CD4-positive, CD25-positive, alpha-beta regulatory T cell (primary cell): ENCODE results near the gene USO1. TPM values are rescaled to one million over a fixed set of nuclear protein-coding genes. Genes with fewer than 3 reads are reported as not detected.

ENCODE experiments used
- ATAC-seq, 2 donors: fragments of 150-1000 bp; cut with Tn5 transposase; one replicate each; pipeline ENCODE4 v1.10.0; 2021; ENCODE audit warnings: low read depth in 2 of 2, moderate number of reproducible peaks in 2 of 2, moderate library complexity in 1 of 2
- DNase-seq, 3 donors: peaks; one replicate each; pipeline versions ENCODE4 v3.0.0 to v3.0.0-alpha.2; 2012 to 2022; ENCODE audit warnings: mixed read lengths in 1 of 3
- H3K27ac ChIP-seq: one replicate; pipeline ENCODE4 v1.7.0; 2013; ENCODE audit warnings: mild to moderate bottlenecking, low read length; ENCODE audit not compliant: insufficient read depth, poor library complexity, severe bottlenecking
- H3K27me3 ChIP-seq: one replicate; pipeline ENCODE4 v1.7.0; 2013; ENCODE audit warnings: low read length; ENCODE audit not compliant: control insufficient read depth, insufficient read depth
- H3K36me3 ChIP-seq: one replicate; pipeline ENCODE4 v1.7.0; 2013; ENCODE audit warnings: mild to moderate bottlenecking, low read length, moderate library complexity; ENCODE audit not compliant: control insufficient read depth, insufficient read depth
- H3K4me1 ChIP-seq: 2 replicates; pipeline ENCODE4 v1.7.0; 2013; ENCODE audit warnings: mild to moderate bottlenecking, low read length; ENCODE audit not compliant: insufficient read depth, control insufficient read depth, poor library complexity, severe bottlenecking
- H3K4me3 ChIP-seq: one replicate; pipeline ENCODE4 v1.7.0; 2013; ENCODE audit warnings: low read depth, mild to moderate bottlenecking, low read length, moderate library complexity
- H3K9me3 ChIP-seq, 2 experiments: 1 replicate in 1 of 2; 2 replicates in 1 of 2; pipeline ENCODE4 v1.7.0; 2013; ENCODE audit warnings: low read length in 2 of 2, mild to moderate bottlenecking in 1 of 2, moderate library complexity in 1 of 2; ENCODE audit not compliant: control insufficient read depth in 2 of 2
- H3K27ac Mint-ChIP-seq, 3 donors: one replicate each; pipeline ENCODE4 v1.8.0; 2020 to 2022; ENCODE audit warnings: mild to moderate bottlenecking in 3 of 3, mixed read lengths in 3 of 3, moderate library complexity in 2 of 3
- H3K27me3 Mint-ChIP-seq: one replicate; pipeline ENCODE4 v1.8.0; 2022; ENCODE audit warnings: mild to moderate bottlenecking, mixed read lengths
- H3K36me3 Mint-ChIP-seq: one replicate; pipeline ENCODE4 v1.8.0; 2020; ENCODE audit warnings: mixed read lengths
- H3K4me1 Mint-ChIP-seq, 4 donors: one replicate each; pipeline ENCODE4 v1.8.0; 2020 to 2022; ENCODE audit warnings: mixed read lengths in 4 of 4, mild to moderate bottlenecking in 1 of 4
- H3K4me3 Mint-ChIP-seq, 4 donors: one replicate each; pipeline ENCODE4 v1.8.0; 2020 to 2022; ENCODE audit warnings: mild to moderate bottlenecking in 4 of 4, mixed read lengths in 4 of 4, moderate library complexity in 3 of 4
- H3K9me3 Mint-ChIP-seq, 7 donors: one replicate each; pipeline ENCODE4 v1.8.0; 2020 to 2022; ENCODE audit warnings: mixed read lengths in 7 of 7, mild to moderate bottlenecking in 3 of 7, moderate library complexity in 2 of 7
- polyA plus RNA-seq, 4 donors: library from polyadenylated mRNA; unstranded; fragments of 300-500 nt; fragmentation: Illumina TruSeq; gene quantifications; one replicate each; pipeline ENCODE4 v1.2.3, GENCODE V29; 2021
- total RNA-seq: library from RNA; stranded (reverse); gene quantifications from one replicate; pipeline ENCODE4 v1.2.3, GENCODE V29; 2022

The USO1 gene
- total and polyA plus RNA-seq, 5 donors from 2014 or later, result 23.4 to 29.5 (median 24.8) TPM

- Mint-ChIP-seq H3K27me3 (no peaks in the 10 kb centered on the region), H3K36me3 (no peaks in the 10 kb centered on the region), H3K27ac (peak overlapping the region in 1 of 3 donors; percentile 14), H3K9me3 (no peaks in the 10 kb centered on the region), H3K4me1 (peaks cover 11 to 21% (median 16%) of the 10 kb centered on the region in 4 donors), H3K4me3 (no peak overlapping the region)
- Histone ChIP-seq H3K27me3 (no peaks in the 10 kb centered on the region), H3K27ac (no peak overlapping the region), H3K9me3 (no peaks in the 10 kb centered on the region), H3K4me3 (no peak overlapping the region), H3K36me3 (no peaks in the 10 kb centered on the region), H3K4me1 (peaks cover 14% of the 10 kb centered on the region)
- ATAC-seq, result no peak
- no peak for DNase-seq
These were observed 21.4 kb upstream of the USO1 start for GRCh38 chr4:75702919-75703411.

GRCh38 chr4:75705198-75705977 is 19.0 kb upstream of the USO1 start:
- Mint-ChIP-seq H3K36me3 (no peaks in the 10 kb centered on the region), H3K4me3 (no peak overlapping the region), H3K27ac (no peak overlapping the region), H3K4me1 (peaks cover 0 to 8% (median 4%) of the 10 kb centered on the region in 4 donors), H3K9me3 (no peaks in the 10 kb centered on the region), H3K27me3 (no peaks in the 10 kb centered on the region)
- no peaks in the 10 kb centered on the region for H3K36me3 ChIP-seq
- H3K27me3 ChIP-seq, result no peaks in the 10 kb centered on the region
- no peak for ATAC-seq
- H3K4me1 ChIP-seq, result no peaks in the 10 kb centered on the region
- H3K27ac ChIP-seq, result no peak overlapping the region
- no peak for DNase-seq
- H3K9me3 ChIP-seq, result no peaks in the 10 kb centered on the region
- no peak overlapping the region for H3K4me3 ChIP-seq

GRCh38 chr4:75708218-75708691 is 16.1 kb upstream of the USO1 start:
- Histone ChIP-seq H3K27ac (no peak overlapping the region), H3K4me1 (no peaks in the 10 kb centered on the region), H3K27me3 (no peaks in the 10 kb centered on the region), H3K36me3 (no peaks in the 10 kb centered on the region), H3K4me3 (no peak overlapping the region), H3K9me3 (no peaks in the 10 kb centered on the region)
- Mint-ChIP-seq H3K4me3 (no peak overlapping the region), H3K36me3 (no peaks in the 10 kb centered on the region), H3K9me3 (no peaks in the 10 kb centered on the region), H3K27me3 (no peaks in the 10 kb centered on the region), H3K4me1 (peaks cover 2 to 10% (median 7%) of the 10 kb centered on the region in 4 donors), H3K27ac (peak overlapping the region in 1 of 3 donors; percentile 38)
- DNase-seq (peak in 2 of 3 donors; percentile 42 to 70), ATAC-seq (peak; percentile 80 to 85)

- DNase-seq (no peak), ATAC-seq (no peak)
- Histone ChIP-seq H3K36me3 (no peaks in the 10 kb centered on the region), H3K27ac (no peak overlapping the region), H3K27me3 (no peaks in the 10 kb centered on the region), H3K9me3 (no peaks in the 10 kb centered on the region), H3K4me3 (no peak overlapping the region), H3K4me1 (no peaks in the 10 kb centered on the region)
- H3K27me3 Mint-ChIP-seq, result no peaks in the 10 kb centered on the region
- H3K4me3 Mint-ChIP-seq, result no peak overlapping the region
- no peaks in the 10 kb centered on the region for H3K9me3 Mint-ChIP-seq
- H3K4me1 Mint-ChIP-seq, result peaks cover 5 to 16% (median 10%) of the 10 kb centered on the region in 4 donors
- H3K27ac Mint-ChIP-seq, result peak overlapping the region in 1 of 3 donors; percentile 57
- H3K36me3 Mint-ChIP-seq, result no peaks in the 10 kb centered on the region
These were observed 14.1 kb upstream of the USO1 start for GRCh38 chr4:75710246-75710645.

DNA sequence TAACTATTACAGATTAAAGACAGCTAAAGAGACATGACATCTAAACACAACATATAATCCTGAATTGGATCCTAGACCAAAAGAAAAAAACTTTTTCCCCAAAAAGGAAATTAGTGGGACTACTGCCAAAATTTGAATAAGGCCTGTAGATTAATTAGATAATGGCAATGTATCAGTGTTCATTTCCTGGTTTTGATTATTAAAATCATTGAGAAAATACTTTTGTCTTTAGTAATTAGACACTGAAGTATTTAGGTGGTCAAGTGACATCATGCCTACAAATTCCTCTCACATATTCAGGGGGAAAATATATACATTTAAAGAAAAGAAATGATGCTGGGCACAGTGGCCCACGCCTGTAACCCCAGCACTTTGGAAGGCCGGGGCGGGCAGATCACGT is 10.4 kb upstream of the USO1 start:
- DNase-seq (no peak), ATAC-seq (no peak)
- Histone ChIP-seq H3K4me1 (no peaks in the 10 kb centered on the region), H3K4me3 (no peak overlapping the region), H3K27ac (no peak overlapping the region), H3K36me3 (no peaks in the 10 kb centered on the region), H3K27me3 (no peaks in the 10 kb centered on the region), H3K9me3 (no peaks in the 10 kb centered on the region)
- Mint-ChIP-seq H3K36me3 (peaks cover 11% of the 10 kb centered on the region), H3K27me3 (no peaks in the 10 kb centered on the region), H3K9me3 (no peaks in the 10 kb centered on the region), H3K27ac (no peak overlapping the region), H3K4me3 (no peak overlapping the region), H3K4me1 (peaks cover 5 to 17% (median 11%) of the 10 kb centered on the region in 4 donors)

- no peak overlapping the region for H3K4me3 Mint-ChIP-seq
- Histone ChIP-seq H3K4me1 (no peaks in the 10 kb centered on the region), H3K9me3 (no peaks in the 10 kb centered on the region), H3K36me3 (no peaks in the 10 kb centered on the region), H3K27me3 (no peaks in the 10 kb centered on the region), H3K27ac (no peak overlapping the region), H3K4me3 (no peak overlapping the region)
- H3K36me3 Mint-ChIP-seq, result peaks cover 11% of the 10 kb centered on the region
- H3K4me1 Mint-ChIP-seq, result peaks cover 5 to 17% (median 11%) of the 10 kb centered on the region in 4 donors
- no peaks in the 10 kb centered on the region for H3K27me3 Mint-ChIP-seq
- H3K27ac Mint-ChIP-seq, result no peak overlapping the region
- no peak for ATAC-seq
- DNase-seq, result no peak
- no peaks in the 10 kb centered on the region for H3K9me3 Mint-ChIP-seq
These were observed 9.7 kb upstream of the USO1 start for GRCh38 chr4:75714704-75715103.

DNA sequence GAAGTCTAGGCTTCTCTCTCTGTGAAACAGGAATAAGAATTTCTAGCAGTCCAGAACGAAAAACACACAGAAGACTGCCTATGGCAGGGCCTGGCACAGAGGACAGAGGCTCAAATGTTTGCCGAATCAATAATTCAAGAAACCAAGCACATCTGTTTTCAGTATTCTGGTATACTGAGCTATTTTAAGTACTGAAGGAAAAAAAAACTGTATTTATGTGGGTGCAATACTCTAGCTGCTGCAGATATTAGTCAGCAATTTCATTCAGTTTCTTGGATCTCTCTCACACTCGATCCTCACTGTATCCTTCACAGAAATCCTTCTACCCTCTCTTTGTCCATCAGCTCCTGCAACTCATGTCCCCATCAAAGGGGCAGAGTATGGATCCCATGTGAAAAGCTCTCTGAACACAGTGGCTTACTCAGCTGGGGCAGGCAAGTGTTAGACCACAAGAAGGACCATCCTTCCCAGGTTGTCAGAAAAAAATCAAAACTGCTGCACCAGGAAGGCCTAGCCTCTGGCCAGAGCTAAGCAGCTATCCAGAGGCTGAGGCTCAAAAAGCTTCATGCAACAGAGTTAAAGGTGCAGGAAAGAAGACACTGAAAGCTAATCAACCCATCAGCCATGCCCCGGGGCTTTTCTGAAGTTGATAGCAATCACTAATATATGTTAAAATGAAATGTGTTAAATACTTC is 9.1 kb upstream of the USO1 start:
- Histone ChIP-seq H3K36me3 (no peaks in the 10 kb centered on the region), H3K27ac (no peak overlapping the region), H3K27me3 (no peaks in the 10 kb centered on the region), H3K4me3 (no peak overlapping the region), H3K9me3 (no peaks in the 10 kb centered on the region), H3K4me1 (no peaks in the 10 kb centered on the region)
- Mint-ChIP-seq H3K4me3 (no peak overlapping the region), H3K27me3 (no peaks in the 10 kb centered on the region), H3K27ac (peak overlapping the region in 1 of 3 donors; percentile 23), H3K9me3 (no peaks in the 10 kb centered on the region), H3K36me3 (peaks cover 11% of the 10 kb centered on the region), H3K4me1 (peaks cover 5 to 17% (median 11%) of the 10 kb centered on the region in 4 donors)
- no peak for ATAC-seq
- DNase-seq, result no peak
